ENCODE measurements around the gene ENGASE.

The ENGASE gene

GRCh38 chr17:79038545-79039135, 36.0 kb upstream of the ENGASE start:
- DNase-seq (ENCODE audit: low spot score), result no peak

DNA sequence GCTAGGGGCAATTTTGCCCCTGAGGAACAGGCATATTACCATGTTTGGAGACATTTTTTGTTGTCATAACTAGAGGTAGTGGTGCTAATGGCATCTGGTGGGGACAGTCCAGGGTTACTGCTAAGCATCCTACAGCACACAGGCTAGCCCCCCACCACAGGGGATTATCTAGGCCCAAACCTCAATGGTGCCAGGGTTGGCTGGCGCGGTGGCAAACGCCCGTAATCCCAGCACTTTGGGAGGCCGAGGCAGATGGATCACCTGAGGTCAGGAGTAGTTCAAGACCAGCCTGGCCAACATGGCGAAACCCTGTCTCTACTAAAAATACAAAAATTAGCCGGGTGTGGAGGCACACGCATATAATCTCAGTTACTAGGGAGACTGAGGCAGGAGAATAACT, 35.5 kb upstream of the ENGASE start:
- DNase-seq (ENCODE audit: low spot score), result no peak

DNA sequence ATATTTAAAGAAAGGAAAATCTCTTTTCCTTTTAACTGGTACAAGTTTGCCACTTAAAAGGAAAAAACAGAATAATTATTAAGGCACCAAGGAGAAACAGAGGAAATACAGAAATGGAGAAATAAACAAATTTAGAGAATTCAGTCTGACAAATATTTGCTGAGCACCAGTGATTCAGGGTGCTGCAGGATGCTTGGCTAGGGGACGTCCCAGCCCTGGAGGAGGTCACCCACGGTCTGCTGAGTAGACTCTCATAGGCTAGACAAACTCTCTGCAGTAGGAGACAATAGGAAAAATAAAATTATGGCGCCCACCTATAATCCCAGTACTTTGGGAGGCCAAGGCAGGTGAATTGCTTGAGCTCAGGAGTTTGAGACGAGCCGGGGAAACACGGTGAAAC, 34.7 kb upstream of the ENGASE start:
- no peak for DNase-seq (ENCODE audit: low spot score)

DNA sequence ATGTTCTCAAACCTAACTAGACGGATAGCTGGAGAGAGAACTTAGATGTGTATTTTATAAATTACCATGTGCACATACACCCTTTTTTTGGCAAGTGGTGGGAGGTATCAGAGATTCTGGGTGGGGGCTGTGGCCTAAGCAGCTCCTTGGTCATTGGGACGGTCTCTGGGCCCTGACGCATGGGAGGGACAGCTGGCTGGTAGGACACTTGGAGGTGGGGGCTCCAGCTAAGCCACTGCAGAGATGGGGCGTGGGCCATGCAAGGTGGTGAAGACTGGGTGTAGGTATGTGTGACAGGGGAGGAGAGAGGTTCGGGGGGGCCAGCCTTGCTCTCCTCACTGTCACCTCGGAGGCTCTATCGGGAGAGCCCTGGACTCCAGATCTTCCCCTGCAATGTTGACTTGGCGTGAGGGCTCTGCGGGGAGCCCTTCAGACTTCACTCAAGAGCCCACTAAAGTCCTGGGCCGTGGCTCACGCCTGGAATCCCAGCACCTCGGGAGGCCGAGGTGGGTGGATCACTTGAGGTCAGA, 33.5 kb upstream of the ENGASE start:
- no peak for DNase-seq (ENCODE audit: low spot score)

DNA sequence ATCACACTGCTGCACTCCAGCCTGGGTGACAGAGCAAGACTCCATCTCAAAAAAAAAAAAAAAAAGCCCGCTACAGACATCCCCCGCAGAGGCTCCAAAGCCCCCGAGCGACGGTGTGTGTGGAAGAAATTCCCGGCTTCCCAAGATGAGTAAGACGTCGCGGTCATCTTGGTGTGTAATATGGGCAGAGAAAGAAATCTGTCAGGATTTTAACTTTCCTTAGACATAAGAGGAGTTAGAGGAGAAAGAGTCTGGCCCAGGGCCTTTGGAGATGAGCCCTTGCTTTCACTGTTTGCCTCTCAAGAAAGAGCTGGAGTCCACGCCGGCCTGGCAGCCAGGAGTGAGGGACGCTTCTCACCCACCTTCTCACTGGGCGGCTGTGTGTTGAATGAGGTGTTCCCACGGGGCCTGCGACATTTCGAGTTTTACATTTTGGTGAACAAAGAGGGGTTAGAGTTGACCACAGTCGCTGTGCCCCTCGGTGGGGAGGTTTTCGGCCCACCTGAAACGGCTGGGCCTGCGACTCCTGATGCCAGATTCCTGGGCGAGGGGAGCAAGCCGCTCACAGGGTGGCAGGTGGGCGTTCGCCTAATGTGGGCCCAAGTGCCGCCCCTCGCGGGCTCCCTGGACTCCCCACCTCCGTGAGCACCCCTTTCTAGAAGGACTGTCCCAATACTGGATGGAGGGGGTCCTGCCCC, 32.8 kb upstream of the ENGASE start:
- DNase-seq (ENCODE audit: low spot score), result no peak

DNA sequence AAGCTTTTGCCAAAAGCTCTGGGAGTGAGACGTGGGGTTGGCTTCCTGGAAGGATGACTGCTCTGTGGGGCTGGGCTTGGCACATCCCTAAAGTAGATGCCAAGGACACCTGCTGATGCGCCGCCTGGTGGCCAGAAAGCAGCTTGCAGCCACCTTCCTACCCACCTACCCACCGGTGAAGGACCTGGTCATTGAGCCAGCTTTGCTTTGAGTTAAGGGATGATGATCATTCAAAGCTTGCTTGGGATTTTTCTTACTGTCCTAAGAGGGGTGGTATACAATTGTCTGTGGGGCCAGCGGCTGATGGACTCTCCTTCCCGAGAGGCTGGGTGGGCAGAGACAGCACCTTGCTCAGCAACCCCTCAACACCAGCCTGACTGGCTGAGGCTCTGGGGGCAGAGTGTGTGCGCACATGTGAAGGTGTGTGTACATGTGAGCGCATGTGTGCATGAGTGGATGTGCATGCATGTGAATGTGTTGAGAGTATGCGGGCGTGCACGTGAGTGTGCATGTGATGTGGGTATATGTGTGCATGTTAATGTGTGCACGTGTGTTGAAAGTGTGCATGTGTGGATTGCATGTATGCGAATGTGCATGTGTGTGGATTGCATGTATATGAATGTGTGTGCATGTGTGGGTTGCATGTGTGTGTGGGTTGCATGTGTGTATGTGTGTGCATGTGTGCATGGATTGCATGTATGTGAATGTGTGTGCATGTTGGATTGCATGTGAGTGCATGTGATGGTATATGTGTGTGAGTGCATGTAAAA, 32.0 kb upstream of the ENGASE start:
- peak; percentile 62 for DNase-seq (ENCODE audit: low spot score)

DNA sequence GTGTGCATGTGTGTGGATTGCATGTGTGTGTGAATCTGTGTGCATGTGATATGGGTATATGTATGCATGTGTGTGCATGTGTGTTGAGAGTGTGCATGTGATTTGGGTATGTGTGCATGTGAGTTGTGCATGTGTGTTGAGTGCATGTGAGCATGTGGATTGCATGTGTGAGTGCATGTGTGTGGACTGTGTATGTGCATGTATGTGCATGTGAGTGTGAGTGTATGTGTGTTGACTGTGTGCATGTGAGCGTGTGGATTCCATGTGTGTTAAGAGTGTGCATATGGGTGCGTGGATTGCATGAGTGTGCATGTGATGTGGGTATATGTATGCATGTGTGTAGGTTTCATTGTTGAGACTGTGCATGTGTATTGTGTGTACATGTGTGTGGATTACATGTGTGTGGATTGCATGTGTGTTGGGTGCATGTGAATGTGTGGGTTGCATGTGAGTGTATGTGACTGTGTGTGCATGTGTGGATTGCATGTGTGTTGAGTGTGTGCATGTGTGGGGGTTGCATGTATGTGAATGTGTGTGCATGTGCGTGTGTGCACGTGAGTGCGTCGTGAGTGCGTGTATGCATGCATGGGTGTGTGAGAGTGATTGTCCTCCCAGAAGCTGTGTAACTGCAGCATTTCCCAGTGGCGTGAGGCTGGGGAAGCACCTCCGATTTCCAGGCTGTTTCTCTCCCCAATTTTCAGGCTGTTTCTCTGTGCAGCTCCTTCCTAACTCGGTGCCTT, 31.3 kb upstream of the ENGASE start:
- no peak for DNase-seq (ENCODE audit: low spot score)

GRCh38 chr17:79043931-79044320, 30.7 kb upstream of the ENGASE start:
- DNase-seq (ENCODE audit: low spot score), result no peak

DNA sequence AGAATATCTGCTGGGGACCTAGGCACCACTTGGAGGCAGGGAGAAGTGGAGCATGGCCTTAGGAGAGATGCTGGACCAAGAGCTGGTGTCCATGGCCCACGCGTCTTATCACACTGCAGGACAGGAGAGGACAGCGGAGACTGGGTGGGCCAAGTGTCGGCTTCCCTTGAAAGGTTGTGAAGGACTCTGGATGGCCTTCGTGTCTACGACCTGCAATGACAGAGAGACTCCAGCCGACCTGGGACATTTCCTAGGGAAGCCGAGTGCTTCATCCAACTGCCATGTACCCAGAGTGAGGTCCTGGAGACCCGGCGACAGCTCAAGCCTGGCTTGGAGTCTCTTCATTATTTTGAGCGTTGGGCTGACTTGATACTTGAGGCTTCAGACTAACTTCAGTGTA, 30.2 kb upstream of the ENGASE start:
- no peak for DNase-seq (ENCODE audit: low spot score)

DNA sequence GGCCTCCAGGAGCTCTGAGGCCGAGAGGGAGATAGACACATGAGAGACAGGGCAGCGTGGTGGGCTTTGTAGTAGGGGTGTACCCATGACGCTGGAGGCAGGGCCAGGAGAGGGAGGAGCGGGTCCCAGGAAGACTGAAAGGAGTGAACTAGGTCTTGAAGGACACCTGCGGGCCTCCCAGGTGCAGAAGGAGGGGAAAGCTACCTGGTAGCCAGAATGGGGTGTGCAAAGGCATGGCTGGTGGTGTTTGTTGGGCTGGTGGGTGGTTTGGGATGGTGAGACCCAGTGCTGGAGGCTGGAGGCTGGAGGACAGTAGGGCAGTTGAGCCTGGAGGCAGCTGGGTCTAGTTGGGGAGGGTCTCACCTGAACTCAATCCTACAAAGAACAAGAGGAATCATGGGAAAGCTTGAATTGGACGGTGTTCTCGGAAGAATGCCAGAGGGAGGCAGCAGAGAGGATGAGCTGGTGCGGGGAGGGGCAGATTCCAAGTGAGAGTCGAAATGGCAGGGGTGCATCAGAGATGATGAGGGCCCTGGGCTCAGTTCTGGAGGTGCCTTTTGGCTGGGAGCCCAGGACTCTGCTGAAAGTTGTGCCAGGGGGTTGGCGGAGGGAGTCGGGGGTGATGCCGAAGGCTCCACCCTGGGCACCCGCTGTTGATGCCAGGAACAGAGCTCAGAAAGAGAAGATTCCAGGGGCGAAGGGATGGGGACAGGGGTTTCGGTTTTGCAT, 29.5 kb upstream of the ENGASE start:
- DNase-seq (ENCODE audit: low spot score), result no peak

DNA sequence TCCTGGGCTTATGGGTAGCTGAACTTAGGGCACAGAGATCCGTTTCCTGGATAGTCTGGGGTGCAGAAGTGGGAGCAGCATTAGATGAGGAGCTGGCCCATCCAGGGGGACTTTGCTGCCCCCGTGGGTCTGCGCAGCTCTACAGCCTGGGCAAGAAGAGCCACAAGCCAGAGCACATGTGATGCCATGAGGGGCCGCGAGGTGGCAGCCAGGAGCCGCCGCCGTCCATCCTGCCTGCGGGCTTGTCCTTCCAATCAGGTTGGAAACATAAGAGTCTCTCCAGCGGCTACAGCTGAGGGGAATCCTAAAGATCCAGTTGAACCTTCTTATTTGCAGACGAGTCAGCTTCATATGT, 28.8 kb upstream of the ENGASE start:
- DNase-seq (ENCODE audit: low spot score), result peak; percentile 79

- no peak for DNase-seq (ENCODE audit: low spot score)
Observed at GRCh38 chr17:79046197-79046915, 28.3 kb upstream of the ENGASE start.

GRCh38 chr17:79046916-79047280, 27.7 kb upstream of the ENGASE start:
- DNase-seq (ENCODE audit: low spot score), result no peak

DNA sequence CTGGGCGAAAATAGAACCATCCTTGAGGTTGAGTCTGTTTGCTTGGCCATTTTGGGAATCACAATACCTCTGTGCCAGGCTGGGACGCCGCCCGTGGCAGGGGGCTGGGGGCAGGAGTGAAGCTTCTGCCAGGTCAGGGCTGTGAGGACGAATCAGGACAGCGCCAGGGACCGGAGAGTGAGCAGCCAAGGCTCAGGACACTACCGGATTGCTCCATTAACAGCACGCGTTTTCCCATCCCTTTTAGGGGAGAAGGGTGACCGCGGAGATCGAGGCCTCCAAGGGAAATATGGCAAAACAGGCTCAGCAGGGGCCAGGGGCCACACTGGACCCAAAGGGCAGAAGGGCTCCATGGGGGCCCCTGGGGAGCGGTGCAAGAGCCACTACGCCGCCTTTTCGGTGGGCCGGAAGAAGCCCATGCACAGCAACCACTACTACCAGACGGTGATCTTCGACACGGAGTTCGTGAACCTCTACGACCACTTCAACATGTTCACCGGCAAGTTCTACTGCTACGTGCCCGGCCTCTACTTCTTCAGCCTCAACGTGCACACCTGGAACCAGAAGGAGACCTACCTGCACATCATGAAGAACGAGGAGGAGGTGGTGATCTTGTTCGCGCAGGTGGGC, 27.2 kb upstream of the ENGASE start:
- DNase-seq (ENCODE audit: low spot score), result no peak

DNA sequence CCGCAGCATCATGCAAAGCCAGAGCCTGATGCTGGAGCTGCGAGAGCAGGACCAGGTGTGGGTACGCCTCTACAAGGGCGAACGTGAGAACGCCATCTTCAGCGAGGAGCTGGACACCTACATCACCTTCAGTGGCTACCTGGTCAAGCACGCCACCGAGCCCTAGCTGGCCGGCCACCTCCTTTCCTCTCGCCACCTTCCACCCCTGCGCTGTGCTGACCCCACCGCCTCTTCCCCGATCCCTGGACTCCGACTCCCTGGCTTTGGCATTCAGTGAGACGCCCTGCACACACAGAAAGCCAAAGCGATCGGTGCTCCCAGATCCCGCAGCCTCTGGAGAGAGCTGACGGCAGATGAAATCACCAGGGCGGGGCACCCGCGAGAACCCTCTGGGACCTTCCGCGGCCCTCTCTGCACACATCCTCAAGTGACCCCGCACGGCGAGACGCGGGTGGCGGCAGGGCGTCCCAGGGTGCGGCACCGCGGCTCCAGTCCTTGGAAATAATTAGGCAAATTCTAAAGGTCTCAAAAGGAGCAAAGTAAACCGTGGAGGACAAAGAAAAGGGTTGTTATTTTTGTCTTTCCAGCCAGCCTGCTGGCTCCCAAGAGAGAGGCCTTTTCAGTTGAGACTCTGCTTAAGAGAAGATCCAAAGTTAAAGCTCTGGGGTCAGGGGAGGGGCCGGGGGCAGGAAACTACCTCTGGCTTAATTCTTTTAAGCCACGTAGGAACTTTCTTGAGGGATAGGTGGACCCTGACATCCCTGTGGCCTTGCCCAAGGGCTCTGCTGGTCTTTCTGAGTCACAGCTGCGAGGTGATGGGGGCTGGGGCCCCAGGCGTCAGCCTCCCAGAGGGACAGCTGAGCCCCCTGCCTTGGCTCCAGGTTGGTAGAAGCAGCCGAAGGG, 26.4 kb upstream of the ENGASE start:
- DNase-seq (ENCODE audit: low spot score), result no peak

- no peak for DNase-seq (ENCODE audit: low spot score)
Observed at GRCh38 chr17:79048826-79049755, 25.5 kb upstream of the ENGASE start.

GRCh38 chr17:79049821-79050220, 24.8 kb upstream of the ENGASE start:
- DNase-seq (ENCODE audit: low spot score), result no peak

- peak; percentile 34 for DNase-seq (ENCODE audit: low spot score)
Observed at GRCh38 chr17:79050551-79050950, 24.1 kb upstream of the ENGASE start.

GRCh38 chr17:79051306-79051705, 23.3 kb upstream of the ENGASE start:
- DNase-seq (ENCODE audit: low spot score), result no peak

Data from cerebellar cortex (tissue), 1 donor.